ENCODE measurements around the gene SIRT7.
A peak's percentile ranks its signal among the peaks of the same experiment; 100 is the strongest.

SIRT7 gene, protein sequence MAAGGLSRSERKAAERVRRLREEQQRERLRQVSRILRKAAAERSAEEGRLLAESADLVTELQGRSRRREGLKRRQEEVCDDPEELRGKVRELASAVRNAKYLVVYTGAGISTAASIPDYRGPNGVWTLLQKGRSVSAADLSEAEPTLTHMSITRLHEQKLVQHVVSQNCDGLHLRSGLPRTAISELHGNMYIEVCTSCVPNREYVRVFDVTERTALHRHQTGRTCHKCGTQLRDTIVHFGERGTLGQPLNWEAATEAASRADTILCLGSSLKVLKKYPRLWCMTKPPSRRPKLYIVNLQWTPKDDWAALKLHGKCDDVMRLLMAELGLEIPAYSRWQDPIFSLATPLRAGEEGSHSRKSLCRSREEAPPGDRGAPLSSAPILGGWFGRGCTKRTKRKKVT

DNA sequence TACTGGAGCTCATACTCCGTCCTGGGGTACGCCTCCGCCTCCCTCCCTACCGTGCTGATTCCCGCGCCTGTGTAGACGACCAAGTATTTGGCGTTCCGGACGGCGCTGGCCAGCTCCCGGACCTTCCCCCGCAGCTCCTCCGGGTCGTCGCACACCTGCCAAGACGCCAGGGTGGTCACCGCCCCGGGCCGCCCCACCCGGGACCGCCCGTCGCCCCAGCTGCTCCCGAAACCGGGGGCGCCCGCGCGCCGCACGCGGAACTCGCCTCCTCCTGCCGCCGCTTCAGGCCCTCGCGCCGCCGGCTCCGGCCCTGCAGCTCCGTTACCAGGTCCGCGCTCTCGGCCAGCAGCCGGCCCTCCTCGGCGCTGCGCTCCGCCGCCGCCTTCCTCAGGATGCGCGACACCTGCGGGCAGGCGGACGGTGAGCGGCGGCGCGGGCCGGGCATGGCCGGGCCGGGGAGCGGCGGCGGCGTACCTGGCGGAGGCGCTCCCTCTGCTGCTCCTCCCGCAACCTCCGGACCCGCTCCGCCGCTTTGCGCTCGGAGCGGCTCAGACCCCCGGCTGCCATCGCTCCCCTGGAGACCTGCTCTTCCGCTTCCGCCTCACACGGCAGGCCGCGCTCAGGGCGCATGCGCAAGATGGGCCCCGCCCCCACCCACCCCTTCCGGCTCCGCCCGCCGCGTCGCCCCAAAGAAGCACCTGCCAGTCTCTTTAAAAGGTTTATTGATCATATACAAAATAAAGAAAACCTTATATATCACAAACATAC is at the start of gene SIRT7:
TSS of gene SIRT7 (minus strand) at position 612 of the 768 bp plus-strand sequence. CDS start at position 567, 45 bp downstream.
- DNase-seq (ENCODE audit: low spot score) = peak; percentile 97
- peak; percentile 59 for FAIRE-seq

DNA sequence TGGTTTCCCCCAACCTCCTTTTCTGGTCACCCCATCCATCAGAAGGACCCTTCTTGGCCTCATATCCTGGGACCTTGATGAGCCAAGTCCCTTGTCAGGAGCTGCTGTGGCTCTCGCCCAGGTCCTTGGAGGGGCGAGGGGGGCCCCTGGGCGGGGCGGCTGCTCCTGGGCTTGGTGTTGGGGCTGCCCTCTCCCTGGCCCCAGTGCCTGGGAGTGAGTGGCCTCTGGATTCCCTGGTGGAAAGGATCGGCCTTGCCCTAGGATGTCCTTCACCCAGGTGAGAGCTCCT is 49.2 kb upstream of the SIRT7 start:
- no peak for FAIRE-seq
- no peak for DNase-seq (ENCODE audit: low spot score)

DNA sequence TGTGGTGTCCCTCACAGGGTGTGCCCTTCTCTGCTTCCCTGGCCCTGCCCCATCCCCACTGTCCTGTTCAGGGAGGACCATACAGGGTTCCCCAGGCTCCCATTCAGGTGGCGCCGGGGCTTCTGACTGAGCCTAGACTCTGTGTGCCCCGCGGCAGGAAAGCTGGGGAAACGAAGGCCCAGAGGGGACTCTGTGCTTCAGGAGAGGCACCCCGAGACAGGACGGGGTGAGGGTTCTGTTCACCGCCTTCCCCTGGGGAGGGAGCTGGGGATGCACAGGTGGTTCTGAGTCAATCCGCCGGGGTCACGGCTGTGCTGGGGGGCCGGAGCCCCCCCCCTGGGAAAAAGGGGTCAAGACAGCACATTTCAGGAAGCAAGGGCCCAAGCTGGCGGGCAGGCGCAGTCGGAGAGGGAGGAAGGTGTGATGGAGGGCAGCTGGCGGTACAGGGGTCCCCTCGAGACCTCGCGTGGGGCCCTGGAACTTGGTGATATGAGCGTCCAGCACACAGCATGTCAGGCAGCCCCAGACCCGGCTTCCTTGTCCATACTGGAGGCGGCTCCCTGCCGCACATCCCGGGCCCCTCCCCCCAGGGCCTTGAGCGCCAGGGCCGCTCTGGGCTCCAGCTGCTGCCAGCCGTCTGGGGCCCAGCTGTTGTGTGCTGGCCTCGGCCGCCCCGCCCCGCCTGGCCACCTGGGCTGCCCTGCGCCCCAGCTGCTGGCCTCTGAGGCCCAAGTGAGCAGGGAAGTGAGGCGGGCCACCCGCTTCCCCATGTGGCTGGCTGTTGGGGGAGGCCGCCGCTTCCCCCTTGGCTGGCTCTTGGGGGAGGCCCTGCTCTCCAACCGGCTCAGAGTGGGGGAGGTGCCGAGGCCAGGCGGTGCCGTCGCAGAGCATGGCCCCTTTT is 48.6 kb upstream of the SIRT7 start:
- FAIRE-seq (no peak), DNase-seq (ENCODE audit: low spot score) (no peak)

DNA sequence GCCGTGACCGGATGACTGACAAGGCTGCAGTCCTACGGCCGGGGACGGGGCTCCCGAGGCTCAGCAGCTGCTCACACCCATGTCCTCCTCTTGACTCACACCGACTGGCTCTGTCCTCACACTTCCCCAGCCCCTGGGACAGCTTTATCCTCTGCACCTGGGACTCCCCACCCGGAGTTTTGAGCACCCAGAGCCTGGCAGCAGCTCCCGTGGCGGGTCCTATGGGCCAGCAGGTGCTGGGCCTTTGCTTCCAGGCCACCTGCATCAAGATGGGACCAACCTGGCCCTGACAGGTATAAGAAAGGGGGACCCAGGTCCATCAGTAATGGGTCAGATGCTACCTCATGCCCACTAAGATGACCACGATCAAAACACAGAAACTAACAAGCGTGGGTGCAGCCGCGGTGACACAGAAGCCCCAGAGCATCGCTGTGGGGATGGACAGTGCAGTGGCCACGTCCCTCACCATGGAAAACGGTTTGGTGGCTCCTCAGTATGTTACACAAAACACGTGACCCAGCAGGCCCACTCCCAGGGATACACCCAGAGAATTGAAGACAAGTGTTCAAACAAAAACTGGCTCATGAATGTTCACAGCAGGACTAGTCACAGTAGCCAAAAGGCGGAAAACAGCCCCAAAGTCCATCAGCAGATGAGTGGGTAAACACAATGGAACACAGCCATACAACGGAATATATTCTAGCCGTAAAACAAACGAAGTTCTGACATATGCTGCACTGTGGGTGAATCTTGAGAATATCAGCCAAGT is 46.3 kb upstream of the SIRT7 start:
- DNase-seq (ENCODE audit: low spot score) = no peak

DNA sequence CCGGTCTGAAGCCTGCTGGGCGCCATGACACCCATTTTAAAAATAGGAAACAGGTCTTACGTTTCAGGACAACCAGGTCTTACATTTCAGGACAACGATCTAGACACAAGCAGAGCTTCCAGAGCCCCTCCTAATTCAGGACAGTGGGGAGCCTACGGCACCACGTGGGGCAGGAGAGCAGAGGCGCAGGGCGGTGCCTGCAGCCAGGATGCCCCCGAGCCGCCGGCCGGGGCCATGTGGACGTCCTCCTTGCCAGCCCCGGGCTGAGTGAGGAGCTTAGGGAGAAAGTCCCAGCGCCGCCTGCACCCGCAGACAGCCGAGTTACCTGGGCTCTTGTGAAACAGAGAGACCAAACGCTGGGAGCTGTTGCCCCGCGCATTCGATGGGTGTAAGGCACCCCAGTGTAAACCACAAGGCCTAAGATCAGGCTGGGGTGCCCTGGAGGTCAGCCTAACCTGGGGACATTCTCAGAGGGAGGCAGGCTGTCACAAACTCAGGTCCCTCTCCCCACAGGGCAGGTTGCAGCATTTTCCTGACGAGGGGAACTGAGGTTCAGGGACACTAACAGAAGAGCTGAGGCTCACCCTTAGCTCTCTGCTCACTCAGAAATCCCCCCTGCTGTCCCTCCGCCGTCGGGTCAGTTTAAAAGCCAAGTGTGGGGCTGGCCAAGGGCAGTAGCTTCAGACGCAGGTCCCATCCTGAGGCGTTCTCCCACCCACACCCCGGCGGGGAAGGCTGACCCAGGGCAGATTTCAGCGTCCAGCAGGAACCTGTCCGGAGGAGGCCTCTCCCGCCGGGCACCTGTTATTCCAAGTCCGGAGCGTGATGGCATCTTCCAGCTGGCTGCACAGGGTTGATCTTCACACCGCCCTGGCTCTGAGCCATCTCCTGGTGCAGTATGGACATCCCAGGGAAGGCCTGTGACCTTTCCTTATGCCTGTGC is 44.8 kb upstream of the SIRT7 start:
- FAIRE-seq (no peak), DNase-seq (ENCODE audit: low spot score) (no peak)

More for the DNA sequence above, 46.3 kb upstream of the SIRT7 start:
- no peak for FAIRE-seq

DNA sequence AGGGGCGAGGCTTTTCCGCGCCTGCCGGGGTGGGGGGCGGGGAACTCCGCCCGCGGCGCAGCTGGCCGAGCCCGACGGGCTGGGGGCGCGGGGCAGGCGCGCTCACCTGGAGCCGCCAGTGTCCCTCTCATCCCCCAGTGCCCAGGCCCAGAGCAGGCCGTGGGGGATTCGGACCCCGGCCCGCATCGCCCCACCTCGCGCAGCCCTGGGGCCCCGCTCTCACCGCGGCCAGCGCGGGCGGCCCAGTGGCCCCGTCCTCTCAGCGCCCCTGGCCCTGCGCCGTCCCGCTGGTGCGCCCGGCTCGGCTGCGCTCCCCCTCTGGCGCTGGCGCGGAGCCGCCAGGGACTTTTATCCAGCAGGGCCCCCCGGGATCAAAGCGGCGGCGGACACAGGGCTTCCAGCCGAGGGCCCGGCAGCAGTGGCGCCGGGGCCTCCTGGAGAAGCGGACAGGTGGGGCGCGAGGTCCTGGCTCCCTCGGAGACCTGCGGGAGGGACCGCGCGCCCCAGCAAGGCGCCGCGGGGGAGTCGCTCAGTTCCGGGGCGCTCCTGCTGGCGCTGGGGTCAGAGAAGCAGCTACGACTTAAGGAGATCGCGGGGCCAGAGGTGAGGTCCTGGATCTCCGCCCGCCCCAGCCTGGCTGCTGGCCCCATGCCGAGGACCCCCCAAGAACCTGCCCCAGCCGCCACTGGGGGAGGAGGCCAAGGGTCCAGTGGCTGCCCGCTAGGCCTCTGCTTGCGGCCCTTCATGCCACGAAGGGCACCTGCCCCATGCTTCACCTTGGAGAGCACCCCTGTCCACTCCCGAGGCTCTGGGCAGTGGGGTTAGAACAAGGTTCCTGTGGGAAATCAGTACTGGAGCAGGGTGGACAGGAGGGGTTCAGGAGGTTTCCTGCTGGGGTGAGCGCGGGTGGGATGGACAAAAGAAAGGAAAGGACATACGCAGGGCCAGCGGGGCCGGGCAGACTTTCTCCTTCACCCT is 43.8 kb upstream of the SIRT7 start:
- FAIRE-seq (no peak), DNase-seq (ENCODE audit: low spot score) (no peak)

DNA sequence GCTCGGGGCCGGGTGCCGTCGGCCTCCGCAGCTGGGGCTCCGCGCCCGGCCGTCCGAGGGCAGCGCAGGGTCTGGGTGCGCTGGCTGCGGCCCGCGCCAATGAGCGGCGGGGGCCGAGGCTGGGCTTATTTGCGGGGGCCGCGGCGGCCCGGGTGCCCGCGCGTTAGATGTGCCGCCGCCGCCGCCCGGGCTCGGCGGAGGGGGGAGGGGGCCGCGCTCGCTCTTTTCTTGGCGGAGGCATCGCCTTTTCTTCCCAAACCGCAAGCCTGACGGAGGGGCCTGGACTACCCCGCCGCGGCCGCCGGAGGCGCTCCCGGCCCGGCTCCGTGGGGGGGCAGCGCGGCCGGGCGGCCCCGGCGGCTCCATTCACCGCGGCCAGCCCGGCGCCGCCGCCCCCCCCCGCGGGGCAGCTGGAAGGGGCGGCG is 43.1 kb upstream of the SIRT7 start, which contains the start of gene NOTUM:
TSS of gene NOTUM (minus strand) at position 101 of the 425 bp plus-strand sequence. CDS start 278 bp downstream, outside the sequence.
- DNase-seq (ENCODE audit: low spot score) (peak; percentile 86), FAIRE-seq (no peak)

DNA sequence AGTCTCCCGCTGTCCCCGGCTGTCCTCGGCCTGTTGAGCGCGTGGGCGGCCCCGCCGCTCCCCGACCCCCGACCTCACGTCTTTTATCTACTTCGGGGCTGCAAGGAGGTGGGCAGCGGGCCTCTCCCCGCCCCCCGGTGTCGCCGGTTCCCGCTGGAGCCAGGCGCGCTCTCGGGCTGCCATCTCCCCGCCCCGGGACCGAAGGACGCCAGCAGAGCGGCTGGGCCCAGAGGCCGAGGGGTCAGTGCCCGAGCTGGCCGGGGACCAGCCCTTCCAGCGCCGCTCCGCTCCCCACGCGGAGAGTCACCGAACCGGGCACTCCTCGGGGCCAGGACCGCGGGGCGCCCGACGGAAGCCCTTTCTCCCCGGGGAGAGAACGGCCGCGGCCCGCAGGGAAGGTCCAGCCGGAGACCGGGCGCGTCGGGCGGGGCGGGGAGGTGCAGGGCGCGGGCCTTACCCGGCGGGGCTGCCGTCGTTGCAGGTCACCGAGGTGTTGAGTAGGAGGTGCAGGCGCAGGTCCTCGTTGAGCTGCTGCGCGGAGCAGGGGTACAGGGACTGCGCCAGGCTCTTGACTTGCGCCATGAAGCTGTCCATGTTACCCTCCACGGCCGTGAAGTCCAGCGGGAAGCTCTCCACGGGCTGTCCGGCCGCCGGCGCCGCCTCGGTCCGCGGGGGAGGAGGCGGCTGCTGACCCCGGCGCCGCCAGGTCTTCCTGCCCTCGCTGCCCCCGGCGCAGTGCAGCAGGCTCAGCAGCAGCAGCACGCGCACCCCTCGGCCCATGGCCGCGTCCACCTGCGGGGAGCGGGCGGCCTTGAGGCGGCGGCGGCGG is 42.4 kb upstream of the SIRT7 start:
- FAIRE-seq (peak; percentile 52), DNase-seq (ENCODE audit: low spot score) (no peak)

DNA sequence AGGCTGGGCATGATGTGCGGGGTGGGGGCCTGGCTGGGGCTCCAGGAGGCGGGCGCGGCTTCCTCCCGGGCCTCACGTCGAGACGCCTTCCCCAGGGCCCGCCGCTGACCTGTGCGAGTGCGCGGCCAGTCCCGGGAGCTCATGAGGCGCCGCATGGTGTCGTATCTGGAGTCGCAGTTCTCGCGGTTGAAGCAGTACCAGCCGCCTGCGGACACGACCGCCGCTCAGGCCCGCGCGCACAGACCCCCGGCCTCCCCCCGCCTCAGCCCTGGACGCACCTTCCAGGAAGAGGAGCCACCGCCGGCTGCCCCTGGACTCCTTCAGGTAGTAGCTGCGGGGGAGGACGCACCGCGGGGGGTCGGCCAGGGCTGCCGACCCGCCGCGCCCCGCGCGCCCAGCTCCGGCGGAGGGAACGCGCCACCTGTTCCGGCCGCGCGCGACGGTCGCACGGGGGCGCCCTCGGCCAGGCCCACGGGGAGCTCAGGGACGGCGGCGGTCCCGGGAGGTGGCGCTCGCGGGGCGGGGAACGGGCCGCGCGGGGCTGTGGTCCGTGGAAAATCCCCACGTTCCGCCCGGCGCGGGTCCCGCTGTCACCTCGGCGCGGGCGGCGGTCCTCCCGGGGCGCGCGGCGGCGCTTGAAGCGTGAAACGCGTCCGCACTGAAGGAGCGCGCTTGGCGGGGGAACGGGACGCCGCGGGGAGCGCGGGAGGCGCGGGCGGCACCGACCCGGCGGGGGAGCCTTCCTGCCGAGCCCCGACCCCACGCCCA is 41.6 kb upstream of the SIRT7 start:
- FAIRE-seq = peak; percentile 71
- peak; percentile 83 for DNase-seq (ENCODE audit: low spot score)

DNA sequence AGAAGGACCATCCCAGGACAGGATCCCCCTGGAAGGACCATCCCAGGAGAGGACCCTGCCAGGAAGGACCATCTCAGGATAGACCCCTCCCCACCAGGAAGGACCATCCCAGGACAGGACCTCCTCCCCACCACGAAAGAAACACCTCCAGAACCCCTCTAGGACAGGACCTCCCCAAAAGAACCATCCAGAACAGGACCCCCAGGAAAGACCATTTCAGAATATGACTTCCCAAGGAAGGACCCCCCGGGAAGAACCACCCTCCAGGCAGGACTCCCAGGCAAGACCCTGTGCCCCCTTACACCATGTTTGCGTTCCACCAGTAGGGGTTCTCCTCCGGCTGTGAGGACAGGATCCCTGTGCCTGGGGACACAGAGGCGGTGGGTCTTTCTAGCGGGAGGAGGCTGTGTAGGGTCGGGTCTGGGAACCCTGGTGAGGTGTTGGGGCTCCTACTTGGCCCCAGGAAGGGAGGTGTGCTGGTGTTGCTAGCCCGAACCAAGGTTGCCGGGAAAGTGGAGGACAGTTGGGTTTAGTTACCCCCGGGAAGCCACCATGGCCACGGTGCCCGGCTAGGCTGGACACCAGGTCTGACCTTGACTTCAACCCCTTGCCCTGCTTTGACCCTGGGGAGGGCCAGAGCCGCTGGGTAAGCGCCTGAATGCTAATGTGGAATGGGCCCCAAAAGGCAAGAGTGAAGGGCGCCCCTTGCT is 40.8 kb upstream of the SIRT7 start:
- no peak for DNase-seq (ENCODE audit: low spot score)
- FAIRE-seq = no peak

DNA sequence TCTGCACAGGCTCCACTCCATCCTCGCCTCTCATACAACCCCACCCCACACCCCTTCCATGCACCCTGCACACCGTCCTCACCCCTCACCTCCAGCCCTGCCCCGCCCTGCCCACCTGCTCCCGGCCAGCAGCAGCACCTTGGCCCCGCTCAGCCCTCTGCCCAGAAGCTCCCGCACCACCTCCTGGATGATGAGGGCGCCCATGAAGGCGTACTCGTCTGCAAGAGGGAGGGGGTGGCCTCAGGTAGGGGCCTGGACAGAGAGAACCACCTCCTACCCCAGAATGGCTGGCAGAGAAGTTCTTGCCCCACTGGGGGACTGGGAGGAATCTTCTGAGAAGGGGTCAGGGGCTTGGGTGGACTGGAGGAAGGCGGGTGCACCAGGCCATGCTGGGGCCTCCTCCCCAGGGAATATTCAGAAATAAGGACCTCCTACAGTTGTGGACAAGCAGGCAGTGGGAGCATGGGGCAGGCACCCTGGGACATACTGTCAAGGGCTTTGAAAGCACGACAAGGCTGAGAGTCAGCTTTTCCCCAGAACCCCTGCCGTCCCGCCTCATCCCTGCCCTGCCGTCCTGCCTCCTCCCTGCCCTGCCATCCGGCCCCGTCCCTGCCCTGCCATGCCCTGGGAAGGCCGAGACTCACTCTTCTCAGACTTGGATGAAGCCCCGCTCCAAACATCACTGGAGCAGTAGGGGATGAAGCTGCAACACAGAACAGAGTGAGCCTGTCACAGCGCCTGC is 39.9 kb upstream of the SIRT7 start:
- no peak for DNase-seq (ENCODE audit: low spot score)
- no peak for FAIRE-seq

DNA sequence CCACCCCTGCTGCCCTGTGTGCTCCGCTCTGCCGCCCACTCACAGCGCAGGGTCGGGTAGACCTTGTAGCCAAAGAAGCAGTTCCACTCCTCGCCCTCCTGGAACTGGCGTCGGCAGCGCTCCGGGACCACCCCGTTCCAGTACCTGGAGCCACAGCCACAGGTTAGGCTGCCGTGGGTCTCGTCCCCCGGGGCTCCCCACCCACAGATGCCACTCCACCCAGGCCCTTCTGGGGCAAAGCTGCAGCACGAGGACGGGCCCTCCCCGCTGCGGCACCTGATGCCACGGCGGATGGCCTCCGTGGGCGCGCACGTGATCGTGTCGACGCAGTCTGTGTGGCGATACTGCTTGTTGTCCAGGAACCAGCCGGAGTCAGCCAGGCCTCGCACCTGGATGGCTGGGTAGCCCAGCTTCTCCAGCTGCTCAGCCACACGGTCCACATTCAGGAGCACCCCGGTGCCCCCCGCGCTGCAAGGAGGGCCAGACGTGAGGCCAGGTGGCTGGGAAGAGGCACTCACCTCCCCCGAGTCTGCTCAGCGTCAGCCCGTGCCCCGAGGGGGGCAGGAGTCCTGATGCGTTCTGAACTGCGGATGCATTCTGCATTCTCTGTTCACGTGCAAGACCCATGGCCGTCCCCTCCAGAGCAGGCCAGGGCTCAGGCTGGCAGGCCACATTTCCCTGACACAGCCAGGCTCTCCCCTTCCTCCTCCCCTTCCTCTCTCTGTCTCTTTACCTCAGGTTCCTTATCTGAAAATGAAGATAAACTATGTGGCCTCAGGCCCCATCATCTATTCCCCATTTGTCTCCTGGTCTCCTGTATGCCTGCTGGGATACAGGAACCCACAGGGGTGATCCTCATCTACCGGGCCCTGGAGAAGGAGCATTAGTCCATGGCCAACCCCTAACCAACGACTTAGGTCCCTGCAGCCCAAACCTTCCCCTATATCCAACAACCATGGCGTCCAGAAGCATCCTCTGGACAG is 38.9 kb upstream of the SIRT7 start:
- DNase-seq (ENCODE audit: low spot score) = no peak
- peak; percentile 27 for FAIRE-seq

DNA sequence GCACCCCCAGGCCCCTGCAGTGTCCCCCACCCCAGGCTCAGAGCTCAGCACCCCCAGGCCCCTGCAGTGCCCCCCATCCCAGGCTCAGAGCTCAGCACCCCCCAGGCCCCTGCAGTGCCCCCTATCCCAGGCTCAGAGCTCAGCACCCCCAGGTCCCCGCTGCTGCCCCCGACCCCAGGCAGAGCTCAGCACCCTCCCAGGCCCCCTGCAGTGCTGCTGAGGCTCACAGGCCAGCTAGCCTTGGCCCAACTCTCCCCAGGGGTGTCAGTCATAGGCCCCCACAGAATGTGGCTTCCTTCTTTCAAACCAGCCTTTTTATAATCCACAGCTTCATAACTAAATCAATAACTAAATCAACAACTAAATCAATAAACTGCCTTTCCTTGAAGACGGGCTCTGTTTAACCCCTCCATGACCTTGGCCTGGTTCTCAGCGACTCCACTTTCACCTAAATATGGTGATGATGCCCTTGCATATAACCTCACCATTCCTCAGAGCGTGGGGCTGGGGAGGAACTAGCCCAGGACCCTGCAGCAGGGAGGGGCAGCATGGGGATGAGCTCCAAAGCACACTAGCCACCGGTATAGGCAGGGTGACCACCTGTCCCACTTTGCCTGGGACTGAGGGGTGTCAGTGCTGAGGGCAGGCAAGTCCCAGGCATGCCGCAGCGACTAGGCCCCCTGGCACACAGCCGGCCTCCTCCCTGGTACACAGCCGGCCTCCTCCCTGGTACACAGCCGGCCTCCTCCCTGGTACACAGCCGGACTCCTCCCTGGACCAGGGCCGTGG is 38.0 kb upstream of the SIRT7 start:
- FAIRE-seq (no peak), DNase-seq (ENCODE audit: low spot score) (no peak)
